Activated effector memory CD4-positive, alpha-beta T cell treated with anti-CD3 and anti-CD28 coated beads, Interleukin-2, amount 50 U/mL, for 16 hours (primary cell): ENCODE data around the gene LRRC56.
A peak's percentile ranks its signal among the peaks of the same experiment; 100 is the strongest.
"Not testable (repeated sequence)": the region's sequence is repeated elsewhere in the genome, so short reads cannot be mapped to it uniquely, and the experiment has no call there.

Experiments
- DNase-seq: peaks from one replicate; pipeline ENCODE4 v3.0.0-alpha.2; 2020

LRRC56 gene

GRCh38 chr11:502288-503178, 34.8 kb upstream of the LRRC56 start:
- no peak for DNase-seq

- DNase-seq, result peak; percentile 71
Observed at GRCh38 chr11:503179-503981, 33.9 kb upstream of the LRRC56 start.

GRCh38 chr11:504053-504993, 33.0 kb upstream of the LRRC56 start:
- DNase-seq, result no peak

DNA sequence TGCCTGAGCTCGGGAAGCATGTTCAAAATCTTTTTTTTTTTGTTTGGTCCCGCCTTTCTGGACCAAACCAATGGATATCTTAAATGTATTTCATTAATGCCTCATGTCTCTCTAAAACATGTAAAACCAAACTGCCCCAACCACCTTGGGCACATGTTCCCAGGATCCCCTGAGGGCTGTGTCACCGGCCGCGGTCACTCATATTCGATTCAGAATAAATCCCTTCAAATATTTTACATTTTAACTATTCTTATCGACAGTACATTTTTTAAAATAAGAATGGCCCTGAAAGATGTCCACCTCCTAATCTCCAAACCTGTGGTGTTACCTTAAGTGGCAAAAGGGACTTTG, 32.4 kb upstream of the LRRC56 start:
- no peak for DNase-seq

DNA sequence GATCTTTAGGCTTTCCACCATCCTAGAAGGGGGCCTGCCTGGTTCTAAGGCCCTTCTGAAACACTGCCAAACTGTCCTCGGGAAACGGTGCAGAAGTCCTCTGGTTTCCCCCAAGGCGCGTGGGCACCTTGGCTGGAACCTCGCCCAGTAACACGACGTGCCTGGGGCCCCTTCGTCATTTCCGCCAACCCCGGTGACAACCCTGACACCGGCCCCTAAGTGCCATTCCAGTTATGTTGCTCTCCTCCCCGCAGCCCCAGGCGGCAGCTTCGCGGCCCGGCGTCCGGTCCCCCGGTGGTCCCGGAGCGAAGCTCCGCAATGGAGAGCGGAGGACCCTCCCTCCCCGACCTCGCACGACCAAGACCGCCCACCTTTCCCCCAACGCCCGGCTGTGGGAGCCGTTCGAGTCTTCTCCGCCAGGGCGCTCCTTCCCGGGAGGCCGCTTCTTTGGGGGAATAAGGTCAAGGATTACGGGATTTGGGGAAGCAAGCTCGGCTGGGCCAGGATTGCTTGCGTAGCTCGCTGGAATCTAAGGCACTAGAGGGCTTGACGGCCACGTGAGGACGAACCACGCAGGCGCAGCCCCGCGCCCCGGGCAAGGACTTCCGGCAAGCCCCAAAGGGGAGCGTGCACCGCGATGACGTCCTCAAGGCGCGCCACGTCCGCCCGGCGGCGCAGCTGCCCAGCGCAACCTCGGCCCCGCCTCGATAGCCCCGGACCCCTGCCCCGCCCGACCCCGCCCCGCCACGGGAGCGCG, 30.9 kb upstream of the LRRC56 start:
- DNase-seq, result peak; percentile 99

- DNase-seq, result peak; percentile 100
Observed at GRCh38 chr11:506995-507726, 30.2 kb upstream of the LRRC56 start, which contains the start of gene RNH1. RNH1 (minus strand) TSS chr11:507242; CDS start chr11:502162, 5,080 bp downstream.

GRCh38 chr11:507727-508515, 29.4 kb upstream of the LRRC56 start:
- no peak for DNase-seq

- DNase-seq, result no peak
Observed at GRCh38 chr11:508956-509355, 28.4 kb upstream of the LRRC56 start.

DNA sequence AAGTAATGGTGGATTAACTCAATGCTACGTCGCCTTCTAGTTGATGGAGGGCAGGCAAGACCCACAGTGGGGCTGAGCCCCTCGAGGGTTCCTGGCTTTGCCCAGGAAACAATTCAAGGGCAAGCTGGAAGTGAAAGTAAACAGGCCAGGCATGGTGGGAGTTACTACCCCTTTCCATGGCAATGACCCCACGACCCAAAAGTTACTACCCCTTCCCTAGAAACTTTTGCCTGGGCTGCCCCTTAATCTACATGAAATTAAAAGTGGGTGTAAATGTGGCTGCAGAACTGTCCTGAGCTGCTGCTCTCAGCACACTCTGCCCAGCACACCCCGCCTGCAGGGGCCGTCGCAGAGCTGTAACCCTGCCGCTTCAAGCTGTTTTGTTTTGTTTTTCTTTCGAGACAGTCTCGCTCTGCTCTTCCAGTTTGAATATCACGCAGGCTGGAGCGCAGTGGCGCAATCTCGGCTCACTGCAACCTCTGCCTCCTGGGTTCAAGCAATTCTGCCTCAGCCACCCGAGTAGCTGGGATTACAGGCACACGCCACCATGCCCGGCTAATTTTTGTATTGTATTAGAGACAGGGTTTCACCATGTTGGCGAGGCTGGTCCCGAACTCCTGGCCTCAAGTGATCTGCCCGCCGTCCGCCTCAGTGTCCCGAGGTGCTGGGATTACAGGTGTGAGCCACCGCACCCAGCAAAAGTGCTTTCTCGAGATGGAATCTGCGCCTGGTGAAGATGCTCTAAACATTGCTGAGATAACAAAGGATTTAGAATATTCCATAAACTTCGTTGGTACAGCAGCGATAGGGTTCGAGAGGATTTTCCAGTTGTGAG, 24.3 kb upstream of the LRRC56 start:
- no peak for DNase-seq

- no peak for DNase-seq
Observed at GRCh38 chr11:514606-515005, 22.7 kb upstream of the LRRC56 start.

GRCh38 chr11:515131-515530, 22.2 kb upstream of the LRRC56 start:
- no peak for DNase-seq

GRCh38 chr11:516400-516799, 20.9 kb upstream of the LRRC56 start:
- DNase-seq, result no peak

GRCh38 chr11:516918-517685, 20.2 kb upstream of the LRRC56 start:
- not testable (repeated sequence) for DNase-seq

- peak; percentile 96 for DNase-seq
Observed at GRCh38 chr11:518463-519202, 18.7 kb upstream of the LRRC56 start.

DNA sequence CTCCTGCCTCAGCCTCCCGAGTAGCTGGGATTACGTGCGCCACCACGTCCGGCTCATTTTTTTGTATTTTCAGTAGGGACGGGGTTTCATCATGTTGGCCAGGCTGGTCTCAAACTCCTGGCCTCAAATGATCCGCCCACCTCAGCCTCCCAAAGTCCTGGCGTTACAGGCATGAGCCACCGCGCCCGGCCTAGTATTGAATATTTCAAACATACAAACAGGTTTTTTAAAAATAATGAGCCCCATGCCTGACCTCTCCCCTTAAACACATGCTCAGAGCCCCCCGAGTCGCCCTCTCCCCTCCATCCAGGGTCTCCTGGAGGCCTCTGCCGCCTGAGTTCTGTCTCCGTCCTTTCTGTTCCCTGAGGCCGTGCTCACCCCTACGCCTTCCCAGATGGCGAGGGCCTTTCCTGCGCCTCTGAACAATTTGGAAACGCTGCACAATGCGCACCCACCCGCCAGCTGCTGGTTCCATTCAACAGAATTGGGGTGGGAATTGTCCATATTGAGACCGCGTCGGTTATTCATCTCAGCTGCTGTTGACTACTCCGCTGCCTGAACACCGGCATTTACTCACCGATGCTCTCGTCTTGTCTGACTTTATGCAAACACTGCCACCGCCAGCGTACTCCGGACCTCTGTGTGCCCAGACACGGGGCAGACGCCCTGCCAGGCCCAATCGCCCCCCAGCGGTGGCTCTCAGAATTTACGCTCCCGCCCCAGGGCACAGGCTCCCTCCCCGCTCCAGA, 16.7 kb upstream of the LRRC56 start:
- no peak for DNase-seq

- no peak for DNase-seq
Observed at GRCh38 chr11:521177-521688, 16.1 kb upstream of the LRRC56 start.

GRCh38 chr11:526192-526591, 11.1 kb upstream of the LRRC56 start:
- no peak for DNase-seq
